T follicular helper cell (primary cell): ENCODE measurements around the gene CELF3.
"Not testable (repeated sequence)": the region's sequence is repeated elsewhere in the genome, so short reads cannot be mapped to it uniquely, and the experiment has no call there.

Experiments
- DNase-seq: peaks from one replicate; pipeline ENCODE4 v3.0.0-alpha.2; 2020; ENCODE audit warnings: low read depth

The CELF3 gene

GRCh38 chr1:151703813-151704212 lies 12.8 kb downstream of the CELF3 start:
- no peak for DNase-seq

DNA sequence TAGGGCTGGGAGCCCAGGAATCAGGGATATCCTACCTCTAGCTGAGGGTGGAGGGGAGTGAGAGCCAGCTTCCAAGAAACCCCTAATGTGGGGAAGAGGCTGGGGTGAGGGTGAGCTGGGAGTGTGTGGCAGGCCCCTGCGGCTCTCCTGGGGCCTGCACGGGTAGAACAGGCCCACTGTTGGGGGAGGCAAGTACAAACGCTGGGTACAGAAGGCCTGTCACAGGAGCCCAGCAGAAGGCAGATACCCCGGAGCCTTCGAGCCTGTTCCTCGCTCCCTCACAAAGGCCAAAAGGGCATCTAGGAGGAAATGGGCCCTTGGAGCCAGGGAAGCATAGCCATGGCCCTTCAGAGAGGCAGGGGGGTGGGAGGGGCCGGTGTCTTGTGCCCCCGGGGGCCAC lies 13.7 kb downstream of the CELF3 start:
- DNase-seq = no peak

GRCh38 chr1:151701515-151701914 lies 15.1 kb downstream of the CELF3 start:
- DNase-seq = no peak

GRCh38 chr1:151693057-151693651 lies 23.4 kb downstream of the CELF3 start:
- no peak for DNase-seq

DNA sequence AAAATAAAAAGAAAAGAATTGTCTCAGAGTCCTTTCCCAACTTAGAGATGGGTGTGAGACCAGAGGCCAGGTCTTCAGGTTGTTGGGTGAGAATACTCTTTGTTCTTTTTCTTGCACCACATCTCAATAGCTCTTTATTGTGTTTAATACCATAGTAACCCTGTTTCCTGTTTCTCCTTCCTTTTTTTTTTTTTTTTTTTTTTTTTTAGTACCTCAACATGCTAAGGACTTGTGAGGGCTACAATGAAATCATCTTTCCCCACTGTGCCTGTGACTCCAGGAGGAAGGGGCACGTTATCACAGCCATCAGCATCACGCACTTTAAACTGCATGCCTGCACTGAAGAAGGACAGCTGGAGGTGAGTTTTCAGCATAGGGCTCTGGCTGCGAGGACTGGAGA lies 24.4 kb downstream of the CELF3 start:
- no peak for DNase-seq

- no peak for DNase-seq
Measured at GRCh38 chr1:151689494-151689893, 27.1 kb downstream of the CELF3 start.

DNA sequence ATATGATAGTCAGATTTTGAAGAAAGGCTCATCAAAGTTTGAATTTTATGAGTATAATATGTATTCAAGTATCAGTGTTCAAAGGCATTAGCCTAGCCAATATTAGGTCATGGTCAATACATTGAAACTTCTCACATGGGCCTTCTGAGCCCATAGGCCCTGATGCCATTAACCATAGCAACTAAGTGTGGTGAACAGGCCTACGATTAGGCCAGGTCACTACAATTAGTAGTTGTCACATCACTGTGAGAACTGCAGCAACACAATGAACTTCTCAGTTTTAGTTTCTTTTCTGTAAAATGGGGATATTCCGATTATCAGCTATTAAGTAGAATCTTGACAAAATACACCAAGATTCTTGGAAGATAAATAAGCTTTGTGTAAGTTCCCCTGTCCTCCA lies 30.0 kb downstream of the CELF3 start:
- no peak for DNase-seq

DNA sequence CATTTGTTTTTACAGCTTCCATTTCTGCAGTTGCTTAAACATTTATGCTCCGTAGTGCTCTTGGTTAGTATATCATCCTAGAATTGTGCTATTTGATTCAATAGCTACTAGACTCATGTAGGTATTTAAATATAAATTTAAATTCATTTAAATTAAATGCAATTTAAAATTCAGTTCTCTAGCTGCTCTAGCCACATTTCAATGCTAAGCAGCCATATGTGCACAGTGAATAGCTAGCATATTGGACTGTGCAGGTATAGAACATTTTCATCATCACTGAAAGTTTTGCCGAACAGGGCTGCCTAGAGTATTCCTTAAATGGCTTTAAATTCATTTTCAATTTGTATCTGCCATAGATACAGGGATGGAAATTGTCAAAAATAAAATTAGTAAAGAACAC lies 32.5 kb downstream of the CELF3 start:
- DNase-seq = no peak

GRCh38 chr1:151682901-151683300 lies 33.7 kb downstream of the CELF3 start:
- not testable (repeated sequence) for DNase-seq

DNA sequence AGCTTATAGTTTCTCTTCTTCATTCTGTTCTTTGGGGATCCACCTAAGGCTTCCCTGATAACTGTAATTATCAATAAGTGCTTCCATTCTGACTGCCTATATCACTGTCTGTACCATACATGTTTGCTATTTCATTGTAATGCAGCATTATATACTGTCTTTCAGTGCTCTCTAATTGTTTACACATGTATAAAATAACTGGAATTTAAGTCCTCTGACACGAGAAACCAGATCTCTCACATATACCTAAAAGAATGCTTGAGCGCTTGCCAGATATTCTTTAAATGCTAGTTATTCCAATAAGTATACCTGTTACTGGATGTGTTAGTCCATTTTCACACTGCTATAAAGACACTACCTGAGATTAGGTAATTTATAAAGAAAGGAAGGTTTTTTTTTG lies 34.7 kb downstream of the CELF3 start:
- no peak for DNase-seq

- DNase-seq = no peak
Measured at GRCh38 chr1:151680826-151681225, 35.8 kb downstream of the CELF3 start.

GRCh38 chr1:151680391-151680790 lies 36.2 kb downstream of the CELF3 start:
- DNase-seq = no peak

GRCh38 chr1:151673407-151673806 lies 43.2 kb downstream of the CELF3 start:
- no peak for DNase-seq

- DNase-seq = not testable (repeated sequence)
Measured at GRCh38 chr1:151670036-151670675, 46.4 kb downstream of the CELF3 start.

- DNase-seq = no peak
Measured at GRCh38 chr1:151668090-151668489, 48.5 kb downstream of the CELF3 start.

GRCh38 chr1:151661751-151662150 lies 54.9 kb downstream of the CELF3 start:
- DNase-seq = no peak

GRCh38 chr1:151655371-151655770 lies 61.2 kb downstream of the CELF3 start:
- no peak for DNase-seq

GRCh38 chr1:151653397-151653796 lies 63.2 kb downstream of the CELF3 start:
- DNase-seq = no peak
